NCI-H2107 treated with DMSO at 0.1 percent for 48 hours (cell line): ENCODE data around the gene TOP2B.

Experiments
- DNase-seq: peaks from one replicate; lab custom pipeline; 2025; ENCODE audit not compliant: unreplicated experiment; lab: John Stamatoyannopoulos, UW

Gene TOP2B

GRCh38 chr3:25621087-25621486 lies 43.6 kb downstream of the TOP2B start:
- no peak for DNase-seq

- no peak for DNase-seq
Measured at GRCh38 chr3:25620493-25620892, 44.2 kb downstream of the TOP2B start.

- DNase-seq, result no peak
Measured at GRCh38 chr3:25619382-25619781, 45.3 kb downstream of the TOP2B start.

- no peak for DNase-seq
Measured at GRCh38 chr3:25618028-25618427, 46.7 kb downstream of the TOP2B start.

GRCh38 chr3:25611193-25611592 lies 53.5 kb downstream of the TOP2B start:
- no peak for DNase-seq

- DNase-seq, result no peak
Measured at GRCh38 chr3:25610779-25611178, 53.9 kb downstream of the TOP2B start.

- DNase-seq, result no peak
Measured at GRCh38 chr3:25610167-25610566, 54.5 kb downstream of the TOP2B start.

GRCh38 chr3:25604107-25604805 lies 60.5 kb downstream of the TOP2B start:
- no peak for DNase-seq

GRCh38 chr3:25603703-25604102 lies 61.0 kb downstream of the TOP2B start:
- no peak for DNase-seq

- DNase-seq, result no peak
Measured at GRCh38 chr3:25597535-25598101, 67.1 kb downstream of the TOP2B start.

GRCh38 chr3:25594007-25594502 lies 70.7 kb downstream of the TOP2B start:
- DNase-seq, result no peak

- DNase-seq, result no peak
Measured at GRCh38 chr3:25593001-25593400, 71.7 kb downstream of the TOP2B start.

GRCh38 chr3:25592510-25592968 lies 72.2 kb downstream of the TOP2B start:
- DNase-seq, result no peak

GRCh38 chr3:25589783-25590258 lies 74.9 kb downstream of the TOP2B start:
- no peak for DNase-seq

- no peak for DNase-seq
Measured at GRCh38 chr3:25589104-25589782, 75.5 kb downstream of the TOP2B start.

- no peak for DNase-seq
Measured at GRCh38 chr3:25588441-25589103, 76.1 kb downstream of the TOP2B start.

GRCh38 chr3:25587975-25588374 lies 76.7 kb downstream of the TOP2B start:
- no peak for DNase-seq

GRCh38 chr3:25587526-25587925 lies 77.2 kb downstream of the TOP2B start:
- DNase-seq, result no peak

- DNase-seq, result no peak
Measured at GRCh38 chr3:25587094-25587493, 77.6 kb downstream of the TOP2B start.

GRCh38 chr3:25586553-25586952 lies 78.2 kb downstream of the TOP2B start:
- no peak for DNase-seq

GRCh38 chr3:25586167-25586505 lies 78.6 kb downstream of the TOP2B start:
- no peak for DNase-seq
